ENCODE results near the gene CDH23.
A peak's percentile ranks its signal among the peaks of the same experiment; 100 is the strongest.

The CDH23 gene

DNA sequence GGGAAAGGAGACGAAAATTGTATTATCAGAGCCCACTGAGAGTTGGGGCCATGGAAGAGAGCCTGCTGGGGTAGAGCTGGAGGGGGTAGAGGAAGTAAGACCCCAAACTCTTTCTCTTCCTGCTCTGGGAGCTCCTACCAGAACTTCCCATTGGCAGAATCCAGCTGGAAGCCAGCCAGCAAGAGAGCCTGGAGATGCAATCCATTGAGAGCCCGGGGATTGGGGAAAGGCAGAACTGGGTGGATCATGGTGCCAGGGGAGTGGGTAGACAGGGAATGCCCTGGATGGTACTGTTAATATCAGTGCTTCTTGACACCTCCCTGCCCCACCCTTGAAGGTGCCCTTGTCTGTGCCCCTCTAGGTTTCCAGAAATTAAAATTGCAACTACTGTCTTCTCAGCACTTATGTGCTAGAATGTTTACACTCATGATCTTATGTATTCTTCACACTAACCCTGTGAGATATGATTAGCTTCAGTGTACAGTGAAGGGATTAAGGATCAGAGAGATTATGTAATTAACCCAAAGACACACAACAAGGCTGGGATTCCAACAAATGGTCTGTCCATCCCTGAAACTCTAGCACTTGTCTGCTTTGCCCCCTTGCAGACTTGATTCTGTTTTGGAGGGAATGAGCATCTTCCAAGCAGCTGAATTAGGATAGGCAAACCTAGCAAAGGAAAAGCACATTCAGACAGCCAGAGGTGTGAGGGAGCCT is 168.7 kb downstream of the CDH23 start:
- no peak for DNase-seq

DNA sequence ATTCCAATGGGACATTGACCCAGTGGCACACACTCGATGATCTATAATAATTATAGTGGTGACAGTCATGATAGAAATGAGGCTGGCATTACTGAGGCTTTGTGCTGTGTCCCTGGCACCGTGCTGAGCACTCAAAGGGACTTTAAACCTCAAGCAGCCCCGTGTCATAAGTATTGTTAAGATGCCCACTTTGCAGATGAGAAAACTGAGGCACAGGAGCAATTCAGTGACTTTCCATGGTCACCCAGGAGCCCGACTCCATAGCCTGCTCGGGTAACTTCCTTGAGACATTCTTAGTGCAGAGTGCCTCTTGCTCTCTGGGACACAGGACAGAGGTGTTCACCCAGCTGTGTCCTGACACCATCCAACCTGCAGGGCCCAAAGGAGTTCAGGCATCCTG is 170.3 kb downstream of the CDH23 start:
- DNase-seq = no peak

DNA sequence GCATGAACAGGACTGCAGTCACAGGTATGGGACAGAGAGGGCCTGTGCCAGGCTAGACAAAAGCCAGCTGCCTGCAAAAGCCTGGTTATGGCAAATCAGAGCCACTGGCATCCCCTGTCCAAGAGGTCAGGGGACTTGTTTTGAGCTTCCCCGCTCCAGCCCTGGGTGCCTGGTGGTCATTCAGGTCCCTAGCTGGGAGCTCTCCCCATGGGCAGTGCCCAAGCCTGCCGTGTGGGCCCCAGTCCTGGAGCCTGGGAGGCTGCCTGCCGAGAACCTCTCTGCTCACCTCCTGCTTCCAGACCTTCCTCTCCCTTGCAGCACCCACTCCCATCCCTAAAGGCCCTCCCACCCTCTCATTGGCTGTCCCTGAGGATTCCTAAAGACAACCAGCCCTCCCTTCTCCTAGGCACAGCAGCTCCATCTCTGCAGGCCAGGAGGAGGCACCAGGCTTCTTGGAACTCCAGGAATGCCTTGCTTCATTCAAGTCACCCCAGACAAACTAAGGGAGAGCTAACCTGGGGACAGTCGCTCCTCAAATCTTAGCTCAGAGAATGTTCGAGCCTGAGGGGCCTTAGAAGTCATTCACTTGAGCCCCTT is 172.3 kb downstream of the CDH23 start:
- DNase-seq = no peak

DNA sequence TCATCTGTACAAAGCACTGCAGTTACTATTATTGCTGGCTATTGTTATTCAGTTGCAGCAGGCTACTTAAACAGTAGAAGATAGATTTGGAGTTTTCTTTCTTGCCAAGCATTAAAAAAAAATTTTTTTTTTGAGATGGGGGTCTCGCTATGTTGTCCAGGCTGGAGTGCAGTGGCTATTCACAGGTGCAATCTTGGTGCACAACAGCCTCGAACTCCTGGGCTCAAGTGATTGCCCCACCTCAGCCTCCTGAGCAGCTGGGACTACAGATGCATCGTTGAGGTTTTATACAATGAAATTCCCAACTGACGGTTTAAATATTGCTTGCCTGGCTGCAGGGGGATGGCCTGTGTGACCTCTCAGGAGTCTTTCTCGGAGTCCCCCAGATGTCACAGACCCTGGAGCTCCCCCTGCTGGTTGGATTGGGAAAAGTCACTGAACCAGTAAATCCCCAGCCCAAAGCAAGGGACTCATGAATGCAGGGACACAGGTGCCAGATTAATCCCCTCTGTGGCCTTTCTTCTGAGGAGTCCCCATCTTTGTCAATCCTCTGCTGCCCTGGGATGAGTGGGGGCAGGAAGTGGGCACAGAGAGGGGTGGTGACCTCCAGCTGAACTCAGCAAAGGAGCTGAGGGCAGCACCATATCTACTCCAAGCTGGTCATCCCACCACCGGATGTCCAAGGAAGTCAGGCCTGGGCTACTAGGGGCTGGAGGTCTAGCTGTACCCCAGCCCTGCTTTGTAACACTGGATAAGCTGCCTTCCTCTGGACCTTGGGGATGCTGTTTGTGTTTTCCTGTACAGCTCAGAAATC is 173.3 kb downstream of the CDH23 start:
- DNase-seq = peak; percentile 48 to 95

DNA sequence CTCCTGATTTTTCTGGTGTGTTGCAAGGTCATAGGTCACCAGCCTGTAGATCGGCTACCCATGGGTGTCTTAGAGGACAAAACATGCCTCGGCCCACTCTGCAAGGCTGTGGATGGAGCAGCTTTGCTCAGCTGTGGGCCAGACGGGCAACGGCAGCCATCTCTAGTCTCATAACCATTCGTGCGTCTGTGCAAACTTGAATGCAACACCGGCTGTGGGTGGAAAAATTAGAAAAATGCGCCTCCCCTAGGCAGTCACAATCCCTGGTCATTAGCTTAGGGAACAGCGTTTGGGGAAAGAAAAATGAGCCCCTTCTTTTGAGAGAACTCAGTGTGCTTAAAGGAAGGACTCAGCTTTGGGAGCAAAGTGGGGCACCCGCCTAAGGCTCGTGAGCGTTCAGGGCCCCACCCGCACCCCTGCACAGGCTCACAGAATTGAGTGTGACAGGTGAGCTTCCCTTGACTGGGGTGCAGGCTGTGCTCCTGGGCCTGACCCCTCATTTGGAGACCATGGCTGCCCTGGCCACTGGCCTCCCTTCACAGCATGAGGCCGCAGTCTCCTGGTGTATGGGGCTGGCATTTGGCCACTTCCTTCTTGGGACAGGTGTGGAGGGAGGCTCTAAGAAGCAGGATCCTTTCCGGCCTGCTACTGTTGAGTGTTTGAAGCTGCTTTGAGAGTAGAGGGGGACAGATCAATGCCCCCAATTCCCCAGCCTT is 174.9 kb downstream of the CDH23 start:
- DNase-seq = no peak

DNA sequence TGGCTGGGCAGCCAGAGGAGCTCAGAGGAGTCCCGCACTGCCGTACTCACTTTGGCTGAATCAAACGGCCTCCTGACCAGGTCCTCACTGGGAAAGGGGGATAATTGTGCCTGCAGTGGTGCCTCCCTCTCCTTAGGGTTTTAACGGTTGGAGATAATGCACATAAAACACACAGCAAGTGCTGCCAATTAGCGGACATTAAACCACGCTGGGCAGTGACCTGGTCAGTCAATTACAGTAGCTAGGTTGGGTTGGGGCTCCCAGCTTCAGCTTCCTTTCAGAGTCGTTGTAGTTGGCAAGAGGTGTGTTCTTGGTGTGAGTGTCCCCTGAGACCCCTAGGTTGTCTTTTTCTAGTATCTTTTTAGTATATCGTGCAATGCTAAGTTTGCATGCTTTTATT is 176.2 kb downstream of the CDH23 start:
- DNase-seq = no peak

DNA sequence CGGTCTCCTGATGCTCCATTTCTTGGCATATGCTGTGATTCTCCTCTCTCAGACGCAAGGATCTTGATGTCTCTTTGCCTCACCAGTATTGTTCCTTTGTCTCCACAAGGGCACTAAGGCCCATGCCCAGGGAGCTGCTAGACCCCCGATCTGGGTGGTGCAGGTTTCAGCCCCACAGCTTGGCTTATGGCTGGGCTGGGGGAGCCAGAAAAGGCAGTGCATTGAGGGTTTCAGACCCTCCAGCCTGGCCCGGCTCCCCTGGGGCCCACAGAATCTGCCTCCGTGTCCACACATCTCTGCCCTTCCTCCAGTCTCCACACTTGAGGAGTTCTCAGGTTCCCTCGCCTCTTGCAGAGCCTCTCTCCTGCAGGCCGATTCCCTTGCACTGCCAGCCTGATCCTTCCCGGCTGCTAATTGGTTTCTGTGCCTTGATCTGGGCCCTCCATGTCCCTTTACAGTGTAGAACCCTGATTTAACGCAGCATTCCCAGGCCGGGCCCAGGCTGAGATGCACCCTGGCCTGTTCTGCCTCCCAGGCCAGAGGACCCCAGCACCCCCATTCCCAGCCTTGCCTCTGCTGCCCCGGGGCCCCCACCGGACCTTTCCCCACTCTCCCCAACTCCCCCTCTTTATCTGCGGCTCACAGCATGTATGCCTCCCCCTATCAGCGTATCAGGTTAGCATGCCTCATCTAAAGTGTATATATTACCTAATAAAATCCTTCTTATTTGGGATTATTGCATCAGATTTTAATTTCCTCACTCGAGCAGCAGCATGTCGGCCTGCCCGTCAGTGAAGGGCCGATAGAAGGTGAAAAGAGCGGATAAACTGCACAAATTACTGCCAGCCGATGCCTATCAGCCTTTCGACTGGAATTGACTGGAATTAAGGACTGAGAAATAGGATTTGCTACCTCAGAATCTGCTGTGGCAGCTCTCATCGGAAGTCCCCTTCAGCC is 177.1 kb downstream of the CDH23 start:
- no peak for DNase-seq

DNA sequence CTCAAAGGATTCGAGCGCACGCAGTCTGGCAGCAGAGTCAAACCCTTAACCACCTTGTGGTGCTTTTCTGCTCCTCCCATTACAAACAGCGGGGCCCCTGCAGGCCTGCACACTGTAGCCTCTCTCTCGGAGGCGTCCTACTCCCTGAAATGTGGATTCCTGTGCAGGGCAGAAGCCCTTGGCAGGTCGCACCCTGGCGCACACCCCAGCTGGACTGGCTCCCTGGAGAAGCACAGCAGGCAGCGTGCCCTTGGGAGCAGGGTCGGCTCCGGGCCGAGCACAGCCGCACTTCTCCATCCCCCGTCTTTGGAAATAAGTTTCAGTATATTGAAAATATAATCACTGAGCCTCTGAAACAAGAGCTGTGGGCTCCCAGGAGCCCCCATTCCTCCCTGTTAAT is 178.7 kb downstream of the CDH23 start:
- DNase-seq = no peak

DNA sequence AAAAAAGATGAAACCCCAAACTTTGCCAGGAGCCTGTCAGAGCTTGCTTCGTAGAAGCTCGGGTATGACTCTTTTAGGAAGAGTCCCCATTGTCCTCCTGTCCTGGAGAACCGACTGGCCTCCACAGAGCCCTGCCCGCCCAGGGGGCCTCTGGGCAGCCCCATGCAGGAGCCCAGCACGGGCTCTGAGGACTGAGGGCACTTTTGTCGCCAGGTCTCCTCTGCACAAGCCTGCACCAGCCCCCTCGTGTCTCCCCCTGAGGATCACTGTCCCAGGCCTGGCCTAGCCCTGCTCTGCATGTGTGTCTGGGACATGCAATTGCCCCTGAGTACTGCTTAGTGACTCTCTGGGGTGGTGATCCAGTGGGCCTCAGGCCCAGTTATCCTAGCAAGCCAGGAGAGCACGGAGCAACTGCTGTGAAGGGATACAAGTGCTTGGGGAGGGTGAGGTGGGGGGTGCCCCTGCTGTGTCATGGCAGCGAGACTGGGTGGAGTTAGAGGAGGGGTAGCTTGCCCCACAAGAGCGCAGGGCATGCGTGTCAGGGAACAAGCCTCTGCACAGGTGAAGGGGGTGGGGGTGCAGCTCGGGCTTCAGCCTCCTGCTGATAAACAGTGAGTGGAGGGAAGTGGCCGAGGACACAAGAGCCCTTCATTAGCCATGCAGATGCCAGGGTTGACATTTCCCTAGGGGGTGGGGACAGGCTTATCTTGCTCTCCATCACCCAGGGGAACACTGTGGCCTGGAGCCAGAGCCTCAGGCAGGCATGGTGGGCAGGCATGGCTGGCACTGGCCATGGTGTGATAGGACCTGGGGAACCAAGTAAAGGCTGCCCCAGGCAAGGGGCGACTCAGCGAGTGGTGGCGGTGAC is 179.4 kb downstream of the CDH23 start:
- DNase-seq = no peak

DNA sequence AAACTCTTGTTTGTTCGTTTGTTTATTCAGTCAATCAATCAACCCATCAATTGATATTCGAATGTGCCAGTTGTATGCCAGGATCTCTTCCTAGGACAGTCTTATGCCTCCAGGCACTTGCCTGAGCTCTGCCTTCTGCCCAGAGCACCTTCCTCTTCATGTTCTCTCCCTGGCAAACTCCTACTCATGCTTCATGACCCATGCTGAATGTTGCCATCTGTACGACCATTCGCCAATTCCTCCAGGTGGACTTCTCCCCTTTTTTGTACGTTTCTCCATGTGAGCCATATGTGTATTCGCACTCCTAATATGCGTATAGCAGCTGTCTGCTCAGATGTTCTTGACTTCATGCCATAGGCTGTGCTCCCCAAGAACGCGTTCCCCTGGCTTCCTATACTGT is 180.1 kb downstream of the CDH23 start:
- DNase-seq = no peak

DNA sequence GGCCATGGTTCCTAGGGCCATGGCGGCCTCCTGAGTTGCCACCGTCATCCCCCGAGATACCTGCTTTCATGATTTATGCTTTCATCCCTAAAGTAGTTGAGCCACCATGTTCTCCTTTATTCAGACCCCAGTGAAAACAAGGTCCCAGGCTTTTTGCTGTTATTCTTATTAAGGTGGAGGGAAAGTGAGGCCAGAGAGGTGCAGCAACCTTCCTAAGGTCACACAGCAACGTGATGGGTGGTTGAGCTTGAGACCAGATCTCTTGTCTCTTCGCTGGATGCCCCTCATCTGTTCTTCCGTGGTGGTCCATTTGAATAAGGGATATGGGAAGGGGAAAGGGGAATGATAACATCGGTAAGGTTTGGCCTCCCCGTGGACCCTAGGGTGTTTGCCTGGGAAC is 180.6 kb downstream of the CDH23 start:
- no peak for DNase-seq

DNA sequence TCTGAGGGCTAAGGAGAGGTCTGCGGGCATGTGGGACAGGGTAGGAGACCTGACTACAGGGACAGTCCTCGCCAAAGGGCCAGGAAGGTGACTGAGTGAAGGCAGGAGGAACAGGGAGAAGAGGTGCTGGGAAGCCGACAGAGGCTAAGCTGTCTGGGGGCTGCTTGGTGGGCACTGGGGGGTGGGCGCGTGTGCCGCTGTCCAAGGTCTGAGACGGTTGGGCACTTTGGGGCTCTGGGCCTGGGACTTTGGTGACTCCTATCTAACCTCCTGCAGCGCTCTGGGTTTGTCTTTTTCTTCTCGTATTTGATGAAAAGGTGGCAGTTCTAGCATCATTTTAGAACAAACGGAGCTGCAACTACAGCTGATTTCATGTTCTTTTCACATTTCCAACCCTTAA is 181.3 kb downstream of the CDH23 start:
- DNase-seq = no peak

DNA sequence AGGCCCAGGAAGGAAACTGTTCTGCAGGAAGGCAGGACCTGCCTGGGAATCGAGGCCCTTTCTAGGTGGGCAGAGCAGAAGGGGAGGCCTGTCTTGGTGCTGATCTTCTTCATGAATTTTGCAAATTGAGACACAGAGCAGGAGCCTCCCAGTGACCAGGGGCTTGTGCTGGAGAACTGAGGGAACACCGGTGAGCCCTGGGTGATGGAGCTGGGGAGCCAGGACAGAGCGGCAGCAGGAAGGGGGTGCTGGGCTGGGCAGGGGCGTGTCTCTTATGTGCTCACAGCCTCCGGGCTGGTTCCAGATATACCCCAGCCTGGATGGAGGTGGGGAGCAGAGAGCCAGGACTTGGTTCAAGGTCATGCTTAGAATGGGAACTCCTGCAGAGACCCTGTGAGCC is 182.9 kb downstream of the CDH23 start:
- no peak for DNase-seq

DNA sequence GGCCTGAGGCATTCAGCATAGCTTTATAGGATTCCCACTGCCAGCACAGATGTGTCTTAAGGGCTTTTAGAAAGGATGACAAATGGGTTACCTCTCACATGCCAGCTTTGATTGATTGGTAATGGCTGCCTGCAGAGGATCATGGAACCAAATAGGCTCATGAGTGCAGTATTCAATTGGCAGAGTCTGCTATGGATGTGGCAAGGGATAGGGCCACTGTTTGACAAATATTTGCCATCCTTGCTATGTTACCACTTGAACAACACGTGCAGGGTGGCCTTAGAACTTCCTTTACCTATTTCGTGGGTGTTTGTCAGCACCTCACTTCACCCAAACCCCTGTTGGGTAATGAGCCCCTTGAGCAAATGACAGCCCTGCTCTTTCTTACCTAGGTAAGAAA is 183.7 kb downstream of the CDH23 start:
- no peak for DNase-seq

DNA sequence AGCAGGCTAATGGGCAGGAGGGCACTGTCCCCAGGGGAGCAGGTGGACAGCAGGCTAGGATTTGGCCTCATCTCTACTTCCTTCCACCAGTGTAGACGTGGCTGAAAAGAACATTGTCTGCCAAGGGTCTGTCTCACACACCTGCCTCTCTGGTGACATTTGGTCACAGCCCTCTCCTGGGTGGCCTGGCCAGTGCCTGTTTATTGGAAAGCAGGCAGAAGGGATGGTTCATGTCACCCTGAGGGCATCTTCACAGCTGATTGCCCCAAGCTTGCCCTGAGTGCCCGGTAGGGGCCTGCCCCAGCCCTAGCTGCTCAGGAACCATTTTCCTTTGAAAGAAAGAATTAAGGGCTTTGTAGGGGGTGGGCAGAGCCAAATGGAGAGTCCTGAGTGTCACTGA is 184.2 kb downstream of the CDH23 start:
- DNase-seq = no peak

DNA sequence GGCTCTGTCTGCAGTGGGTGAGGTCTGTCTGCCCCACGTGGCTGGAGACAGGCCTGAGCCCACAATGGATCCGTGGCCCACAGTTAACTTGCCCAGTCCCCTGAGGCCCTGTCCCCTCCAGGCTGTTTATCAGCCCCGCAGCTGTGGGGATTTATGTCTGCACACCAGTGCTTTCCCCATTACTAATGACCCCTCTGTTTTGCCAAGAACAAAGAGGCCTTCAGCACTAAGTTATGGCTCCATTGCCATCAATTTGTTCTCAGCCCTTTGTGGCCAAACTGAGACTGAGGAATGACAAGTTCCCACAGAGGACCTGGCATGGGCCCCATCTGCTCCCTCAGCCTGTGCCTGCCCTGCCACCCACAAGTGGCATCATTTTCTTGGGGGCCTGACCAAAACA is 184.7 kb downstream of the CDH23 start:
- DNase-seq = no peak

DNA sequence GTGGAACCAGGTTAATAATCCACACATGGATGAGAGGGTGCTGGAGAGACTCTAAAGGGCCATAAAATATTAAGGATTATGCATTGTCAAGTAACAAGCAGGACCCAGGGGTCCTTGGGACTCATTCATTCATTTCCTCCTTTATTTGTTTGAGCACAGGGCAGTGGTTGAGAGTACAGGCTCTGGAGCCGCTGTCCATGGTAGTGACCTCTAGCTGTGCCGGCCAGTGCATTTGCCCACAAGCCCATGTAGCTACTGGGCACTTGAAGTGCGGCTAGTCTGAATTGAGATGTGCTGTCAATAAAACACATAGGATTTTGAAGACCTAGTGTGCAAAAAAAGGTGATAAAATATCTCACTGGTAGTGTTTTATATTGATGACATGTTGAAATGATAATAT is 185.3 kb downstream of the CDH23 start:
- no peak for DNase-seq

DNA sequence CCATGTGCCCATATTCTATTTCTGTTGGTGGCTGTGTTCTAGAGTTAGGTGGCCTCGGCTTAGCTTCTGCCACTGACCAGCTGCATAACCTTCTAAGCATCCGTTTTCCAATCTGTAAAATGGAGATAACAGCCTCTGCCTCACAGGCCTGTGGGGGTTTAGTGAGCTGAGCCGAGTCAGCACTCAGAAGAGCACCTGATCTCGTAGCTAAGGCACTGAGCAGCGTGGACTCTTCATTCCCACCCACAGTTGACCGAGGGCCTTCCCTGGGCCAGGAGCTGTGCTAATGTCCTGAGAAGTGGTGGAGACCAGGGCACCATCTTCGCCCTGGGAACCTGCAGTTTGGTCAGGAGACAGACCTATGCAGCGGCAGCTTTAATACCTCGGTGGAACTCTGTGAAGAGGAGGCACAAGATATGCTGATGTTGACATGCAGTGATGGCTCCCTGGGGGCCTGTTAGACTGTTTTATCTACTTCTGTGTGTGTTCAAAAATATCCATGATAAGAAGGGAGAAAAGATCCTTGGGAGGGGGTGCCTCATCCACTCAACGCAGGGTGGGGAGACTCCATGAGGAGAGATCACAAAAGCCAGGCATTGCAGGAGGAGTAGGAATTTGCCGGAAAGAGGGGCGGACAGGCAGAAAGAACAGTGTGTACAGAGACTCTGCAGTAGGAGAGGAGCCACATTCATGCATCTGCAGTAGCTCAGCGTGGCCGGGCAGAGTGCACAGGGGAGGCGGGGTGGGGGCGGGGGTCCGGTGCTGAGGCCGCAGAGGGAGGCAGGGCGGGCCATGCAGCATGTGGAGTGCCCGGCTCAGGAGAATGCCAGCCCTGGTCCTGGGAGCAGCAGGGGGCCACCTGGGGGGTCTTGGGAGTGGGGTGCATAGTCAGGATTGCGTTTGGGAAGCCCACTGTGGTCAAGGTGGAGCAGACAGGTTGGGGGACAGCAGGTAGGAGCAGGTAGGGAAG is 186.1 kb downstream of the CDH23 start:
- no peak for DNase-seq

DNA sequence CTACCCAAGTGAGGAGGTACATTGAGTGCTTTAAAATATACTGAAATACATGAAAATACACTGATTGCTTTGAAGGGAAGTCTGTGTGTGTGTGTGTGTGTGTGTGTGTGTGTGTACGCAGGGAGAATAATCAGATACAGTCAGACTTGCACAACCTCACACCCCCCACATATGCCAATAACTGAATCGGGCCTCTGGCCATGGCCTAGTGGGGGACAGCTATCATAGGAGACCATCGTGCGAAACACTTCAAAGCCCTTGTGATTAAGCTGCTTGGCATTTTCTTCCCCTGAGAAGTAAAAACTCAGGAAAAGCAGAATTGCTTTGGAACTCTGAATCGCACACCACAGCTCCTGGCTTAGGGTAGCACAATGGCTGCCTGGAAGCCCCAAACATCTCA is 187.7 kb downstream of the CDH23 start:
- no peak for DNase-seq
